Natural killer cell (primary cell): ENCODE measurements around the gene VPS35L. TPM values are rescaled to one million over a fixed set of nuclear protein-coding genes. Genes with fewer than 3 reads are reported as not detected.

Experiments used
- ATAC-seq, 3 donors: fragments of 150-1000 bp in 2 of 3; fragments of 200-7000 bp in 1 of 3; cut with Tn5 transposase; 1 replicate in 1 of 3; 2 replicates in 2 of 3; pipeline ENCODE4 v1.10.0; 2021; ENCODE audit warnings: mild to moderate bottlenecking in 2 of 3, moderate library complexity in 2 of 3
- DNase-seq, 2 donors: peaks; one replicate each; pipeline versions ENCODE4 v3.0.0 to v3.0.0-alpha.2; 2013 to 2021; ENCODE audit warnings: mixed read lengths in 1 of 2
- H3K27ac ChIP-seq: one replicate; pipeline ENCODE4 v1.5.1; 2013; ENCODE audit warnings: mild to moderate bottlenecking, low read length
- H3K27me3 ChIP-seq: one replicate; pipeline ENCODE4 v1.6.1; 2013; ENCODE audit warnings: low read length; ENCODE audit not compliant: control insufficient read depth, insufficient read depth
- H3K36me3 ChIP-seq: one replicate; pipeline ENCODE4 v1.6.1; 2013; ENCODE audit warnings: low read length; ENCODE audit not compliant: control insufficient read depth, insufficient read depth
- H3K4me1 ChIP-seq: one replicate; pipeline ENCODE4 v1.6.1; 2013; ENCODE audit warnings: low read length; ENCODE audit not compliant: control insufficient read depth, insufficient read depth
- H3K4me3 ChIP-seq: one replicate; pipeline ENCODE4 v1.5.1; 2013; ENCODE audit warnings: low read length
- H3K9me3 ChIP-seq: one replicate; pipeline ENCODE4 v1.6.1; 2013; ENCODE audit warnings: low read length; ENCODE audit not compliant: control insufficient read depth, insufficient read depth
- H3K27ac Mint-ChIP-seq, 2 donors: one replicate each; pipeline ENCODE4 v1.8.0; 2022; ENCODE audit warnings: mild to moderate bottlenecking in 2 of 2, mixed read lengths in 2 of 2, moderate library complexity in 1 of 2
- H3K27me3 Mint-ChIP-seq, 2 donors: one replicate each; pipeline ENCODE4 v1.8.0; 2022; ENCODE audit warnings: low read depth in 2 of 2, mixed read lengths in 2 of 2
- H3K36me3 Mint-ChIP-seq: one replicate; pipeline ENCODE4 v1.8.0; 2022; ENCODE audit warnings: mixed read lengths
- H3K4me1 Mint-ChIP-seq, 2 donors: one replicate each; pipeline ENCODE4 v1.8.0; 2022; ENCODE audit warnings: mixed read lengths in 2 of 2
- H3K4me3 Mint-ChIP-seq: one replicate; pipeline ENCODE4 v1.8.0; 2022; ENCODE audit warnings: mild to moderate bottlenecking, moderate library complexity, mixed read lengths
- H3K9me3 Mint-ChIP-seq, 2 donors: one replicate each; pipeline ENCODE4 v1.8.0; 2022; ENCODE audit warnings: mixed read lengths in 2 of 2
- CTCF ChIP-seq: fragments of 200-600 bp; IDR thresholded peaks from one replicate; pipeline ENCODE4 v1.8.0; 2022; ENCODE audit warnings: antibody characterized with exemption
- WGBS: methylation state at CpG from one replicate; pipeline ENCODE4 v1.1.7; 2013; ENCODE audit warnings: missing lambda C conversion rate; ENCODE audit not compliant: insufficient coverage; 5-methylcytosine and 5-hydroxymethylcytosine counted together
- intact Hi-C: fragments of 100-400 bp; cut with micrococcal nuclease; formaldehyde crosslinking; loops from one replicate; pipeline ENCODE4 v1.14.2; 2022
- total RNA-seq, 4 donors: library from RNA; stranded (reverse); fragments of 120-200 nt in 1 of 4; gene quantifications; one replicate each; pipeline versions ENCODE4 v1.2.3 to v1.2.4, GENCODE V29; 2013 to 2022

The VPS35L gene
- total RNA-seq, 3 donors from 2014 or later (not counting 1 experiment from before 2014, with no cell fraction given), result 37.4 to 53.5 (median 44.4) TPM

GRCh38 chr16:19578378-19578971 is 23.0 kb downstream of the VPS35L start:
- WGBS, result 95% methylated on average over 10 of the region's 10 CpGs
- H3K4me3 ChIP-seq, result no peak overlapping the region
- no peak for TF ChIP-seq CTCF
- Mint-ChIP-seq H3K27me3 (no peaks in the 10 kb centered on the region), H3K9me3 (no peaks in the 10 kb centered on the region), H3K4me1 (no peaks in the 10 kb centered on the region), H3K27ac (no peak overlapping the region), H3K36me3 (peaks cover 43% of the 10 kb centered on the region), H3K4me3 (no peak overlapping the region)
- DNase-seq, result no peak
- H3K36me3 ChIP-seq, result peaks cover 73% of the 10 kb centered on the region
- no peaks in the 10 kb centered on the region for H3K4me1 ChIP-seq
- intact Hi-C loops, result no loop called here
- H3K27me3 ChIP-seq, result no peaks in the 10 kb centered on the region
- no peak for ATAC-seq
- H3K9me3 ChIP-seq, result no peaks in the 10 kb centered on the region
- H3K27ac ChIP-seq, result no peak overlapping the region

- H3K27ac Mint-ChIP-seq, result no peak overlapping the region
- no peaks in the 10 kb centered on the region for H3K9me3 Mint-ChIP-seq
- H3K4me3 ChIP-seq, result no peak overlapping the region
- peaks cover 49% of the 10 kb centered on the region for H3K36me3 ChIP-seq
- ATAC-seq (no peak), DNase-seq (no peak)
- no peak overlapping the region for H3K27ac ChIP-seq
- intact Hi-C loops, result no loop called here
- no peaks in the 10 kb centered on the region for H3K4me1 Mint-ChIP-seq
- peaks cover 22% of the 10 kb centered on the region for H3K36me3 Mint-ChIP-seq
- H3K4me3 Mint-ChIP-seq, result no peak overlapping the region
- WGBS, result 97% methylated on average over 6 of the region's 10 CpGs
- no peaks in the 10 kb centered on the region for H3K27me3 ChIP-seq
- no peaks in the 10 kb centered on the region for H3K27me3 Mint-ChIP-seq
- TF ChIP-seq CTCF, result no peak
- no peaks in the 10 kb centered on the region for H3K9me3 ChIP-seq
- no peaks in the 10 kb centered on the region for H3K4me1 ChIP-seq
These were observed 26.7 kb downstream of the VPS35L start for GRCh38 chr16:19582050-19582831.

GRCh38 chr16:19583665-19584300 is 28.3 kb downstream of the VPS35L start:
- WGBS, result 75% methylated on average over 2 of the region's 5 CpGs
- Mint-ChIP-seq H3K4me1 (no peaks in the 10 kb centered on the region), H3K27ac (no peak overlapping the region), H3K9me3 (no peaks in the 10 kb centered on the region), H3K36me3 (peaks cover 20% of the 10 kb centered on the region), H3K4me3 (no peak overlapping the region), H3K27me3 (no peaks in the 10 kb centered on the region)
- peak; percentile 71 for TF ChIP-seq CTCF
- Histone ChIP-seq H3K9me3 (no peaks in the 10 kb centered on the region), H3K4me1 (no peaks in the 10 kb centered on the region), H3K27me3 (no peaks in the 10 kb centered on the region), H3K27ac (no peak overlapping the region), H3K36me3 (peaks cover 35% of the 10 kb centered on the region), H3K4me3 (no peak overlapping the region)
- peak in 1 of 2 donors; percentile 67 for DNase-seq
- intact Hi-C loops, result no loop called here
- peak; percentile 61 to 74 (median 65) for ATAC-seq
